HG02981 (cell line): ENCODE measurements around the gene MYT1.
"Not testable (repeated sequence)": the region's sequence is repeated elsewhere in the genome, so short reads cannot be mapped to it uniquely, and the experiment has no call there.

Experiments used
- ATAC-seq: cut with Tn5 transposase; IDR thresholded peaks from one replicate; pipeline ENCODE4 v1.9.1; 2021; ENCODE audit warnings: mild to moderate bottlenecking, moderate library complexity; ENCODE audit not compliant: unreplicated experiment

The MYT1 gene

GRCh38 chr20:64166721-64167615 lies 2.7 kb downstream of the MYT1 start:
- ATAC-seq, result no peak

GRCh38 chr20:64167676-64168075 lies 3.4 kb downstream of the MYT1 start:
- ATAC-seq, result no peak

- no peak for ATAC-seq
Measured at GRCh38 chr20:64168381-64169090, 4.3 kb downstream of the MYT1 start.

- no peak for ATAC-seq
Measured at GRCh38 chr20:64169091-64169560, 4.9 kb downstream of the MYT1 start.

DNA sequence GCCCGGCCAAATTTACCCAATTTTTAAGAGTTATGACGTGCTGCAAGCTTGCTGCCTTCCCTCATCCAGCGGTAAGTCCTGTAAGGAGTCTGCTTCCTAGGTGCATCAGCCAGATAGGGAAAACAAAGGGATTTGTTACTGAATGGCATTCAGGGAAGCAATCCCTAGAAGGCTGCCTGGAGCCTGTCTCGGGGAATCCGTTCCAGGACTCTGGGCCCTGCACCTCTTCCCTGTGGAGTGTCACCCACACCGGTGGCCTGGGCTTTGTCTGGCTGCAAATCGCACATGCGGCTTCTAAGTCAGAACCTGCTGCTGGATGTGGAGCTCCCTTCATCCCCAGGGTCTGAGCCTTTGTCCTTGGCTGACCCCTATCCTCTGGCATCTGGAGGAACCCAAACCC lies 7.0 kb downstream of the MYT1 start:
- no peak for ATAC-seq

DNA sequence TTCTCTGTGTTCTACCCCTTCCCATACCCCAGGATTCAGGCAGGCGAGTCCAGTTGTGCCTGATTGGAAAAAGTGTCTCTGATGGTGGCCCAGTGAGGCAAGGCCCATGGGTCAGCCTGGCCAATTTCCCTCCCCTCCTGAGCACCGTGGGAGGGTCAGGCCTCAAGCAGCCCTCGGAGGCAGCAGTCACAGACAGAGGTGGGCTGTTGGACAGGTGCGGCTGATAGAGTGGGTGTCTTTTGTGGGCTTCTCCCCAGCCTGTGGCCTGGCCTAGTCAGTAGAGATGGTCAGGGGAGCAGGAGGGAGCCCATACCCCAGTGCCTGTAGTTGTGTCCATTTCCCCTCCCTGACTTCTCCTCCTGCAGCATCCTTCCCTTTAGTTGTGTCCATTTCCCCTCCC lies 8.9 kb downstream of the MYT1 start:
- ATAC-seq, result no peak

DNA sequence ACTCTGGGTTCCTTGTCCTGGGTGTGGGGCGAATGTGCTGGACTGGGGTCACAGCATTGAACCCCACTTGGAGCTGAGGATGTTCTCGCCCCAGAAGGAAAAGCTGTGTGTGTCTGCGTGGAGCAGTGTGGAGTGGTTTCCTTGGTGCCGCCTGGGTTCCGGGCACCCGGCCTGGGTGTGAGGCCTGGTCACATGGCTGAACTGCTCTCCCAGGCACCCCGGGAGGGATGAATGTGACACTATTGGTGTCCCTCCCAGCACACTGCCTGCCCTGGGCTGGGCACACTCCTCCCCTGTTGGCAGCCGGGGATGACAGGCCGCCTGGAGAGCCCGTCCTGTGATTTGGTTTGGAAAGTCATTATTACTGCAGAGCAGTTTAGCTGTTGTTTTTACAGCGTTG lies 12.3 kb downstream of the MYT1 start:
- no peak for ATAC-seq

- ATAC-seq, result no peak
Measured at GRCh38 chr20:64176971-64177370, 12.7 kb downstream of the MYT1 start.

DNA sequence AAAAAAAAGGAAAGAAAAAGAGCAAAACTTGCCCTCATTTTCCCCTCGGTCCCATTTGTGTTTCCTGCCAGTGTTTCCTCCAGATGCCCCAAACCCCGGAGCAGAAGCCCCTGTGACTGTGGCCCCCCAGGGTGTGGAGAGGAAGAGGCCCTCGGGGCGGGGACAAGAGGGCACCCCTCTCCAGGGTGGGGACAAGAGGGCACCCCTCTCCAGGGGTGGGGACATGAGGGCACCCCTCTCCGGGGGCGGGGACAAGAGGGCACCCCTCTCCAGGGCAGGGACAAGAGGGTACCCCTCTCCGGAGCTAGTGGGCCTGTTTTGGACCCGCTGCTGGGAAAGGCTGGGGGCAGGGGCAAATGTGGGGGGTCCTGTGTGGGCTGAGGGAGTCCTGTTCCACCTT lies 13.1 kb downstream of the MYT1 start:
- no peak for ATAC-seq

GRCh38 chr20:64177787-64178186 lies 13.5 kb downstream of the MYT1 start:
- no peak for ATAC-seq

GRCh38 chr20:64178925-64179324 lies 14.7 kb downstream of the MYT1 start:
- not testable (repeated sequence) for ATAC-seq

GRCh38 chr20:64179805-64180204 lies 15.6 kb downstream of the MYT1 start:
- no peak for ATAC-seq

DNA sequence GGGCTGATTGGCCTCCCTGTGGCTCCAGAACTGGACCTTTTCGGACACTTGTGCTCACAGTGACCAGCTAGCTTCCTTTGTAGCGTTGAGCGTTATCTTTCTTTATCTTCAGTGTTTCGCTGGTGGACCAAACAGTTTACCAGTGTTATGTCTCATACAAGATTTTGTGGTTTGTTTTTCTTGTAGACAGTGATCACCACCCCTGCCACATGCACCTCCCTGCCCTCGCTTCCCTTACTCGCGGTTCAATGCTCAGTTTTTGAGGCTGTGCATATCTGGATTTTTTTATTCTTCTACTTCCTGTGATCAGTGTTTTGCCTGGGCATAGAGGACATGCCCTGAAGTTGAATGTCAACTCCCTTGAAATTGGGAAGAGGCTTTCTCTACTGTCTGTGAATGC lies 16.4 kb downstream of the MYT1 start:
- ATAC-seq, result no peak

- no peak for ATAC-seq
Measured at GRCh38 chr20:64181391-64181790, 17.1 kb downstream of the MYT1 start.

GRCh38 chr20:64182146-64182865 lies 18.1 kb downstream of the MYT1 start:
- no peak for ATAC-seq

DNA sequence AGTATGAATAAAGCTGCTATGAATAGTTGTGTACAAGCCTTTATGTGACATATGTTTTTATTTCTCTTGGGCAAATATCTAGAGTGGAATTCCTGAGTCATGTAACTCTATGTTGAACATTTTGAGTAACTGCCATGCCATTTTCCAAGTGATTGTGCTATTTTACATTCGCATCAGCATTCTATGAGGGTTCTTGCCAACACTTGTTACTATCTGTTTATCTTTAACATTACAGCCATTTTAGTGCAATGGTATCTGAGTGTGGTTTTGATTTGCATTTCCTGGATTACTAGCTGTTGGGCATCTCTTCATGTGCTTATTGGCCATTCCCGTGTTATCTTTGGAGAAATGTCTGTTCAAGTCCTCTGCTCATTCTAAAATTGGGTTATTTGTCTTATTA lies 19.1 kb downstream of the MYT1 start:
- no peak for ATAC-seq

GRCh38 chr20:64184795-64185194 lies 20.5 kb downstream of the MYT1 start:
- ATAC-seq, result no peak

- ATAC-seq, result no peak
Measured at GRCh38 chr20:64185276-64185900, 21.1 kb downstream of the MYT1 start.

GRCh38 chr20:64186071-64186598 lies 21.9 kb downstream of the MYT1 start:
- ATAC-seq, result no peak

- ATAC-seq, result not testable (repeated sequence)
Measured at GRCh38 chr20:64187213-64187612, 23.0 kb downstream of the MYT1 start.

- no peak for ATAC-seq
Measured at GRCh38 chr20:64188091-64188490, 23.8 kb downstream of the MYT1 start.
